Vagina (tissue), 2 donors: ENCODE data around the gene TAMALIN. TPM values are rescaled to one million over a fixed set of nuclear protein-coding genes. Genes with fewer than 3 reads are reported as not detected.

Experiments
- DNase-seq, 2 donors: peaks; one replicate each; pipeline ENCODE4 v3.0.0-alpha.2; 2017; ENCODE audit errors: extremely low spot score in 2 of 2
- H3K27ac ChIP-seq: fragments of 200-600 bp; sonication (generic); one replicate; pipeline ENCODE4 v1.5.1; 2019
- H3K27me3 ChIP-seq: fragments of 200-600 bp; sonication (generic); one replicate; pipeline ENCODE4 v1.5.1; 2019
- H3K36me3 ChIP-seq, 2 donors: fragments of 200-600 bp; sonication (generic); one replicate each; pipeline ENCODE4 v1.5.1; 2017 to 2019
- H3K4me1 ChIP-seq: fragments of 200-600 bp; sonication (generic); one replicate; pipeline ENCODE4 v1.5.1; 2019
- H3K4me3 ChIP-seq, 2 donors: fragments of 200-600 bp; sonication (generic); 1 replicate in 1 of 2; 2 replicates in 1 of 2; pipeline ENCODE4 v1.5.1; 2016 to 2019
- H3K9me3 ChIP-seq: fragments of 200-600 bp; sonication (generic); one replicate; pipeline ENCODE4 v1.5.1; 2019
- POLR2A ChIP-seq, 2 donors: fragments of 450-650 bp; IDR thresholded peaks; one replicate each; pipeline ENCODE4 v1.6.1; 2017; ENCODE audit warnings: antibody characterized with exemption in 2 of 2, mild to moderate bottlenecking in 2 of 2, moderate library complexity in 2 of 2
- POLR2AphosphoS5 ChIP-seq, 2 donors: sonication (generic); formaldehyde crosslinking; IDR thresholded peaks; one replicate each; pipeline ENCODE4 v1.9.0; 2017; ENCODE audit warnings: antibody characterized with exemption in 2 of 2, mild to moderate bottlenecking in 2 of 2, low read depth in 1 of 2; ENCODE audit not compliant: insufficient read depth in 1 of 2
- intact Hi-C: fragments of 100-400 bp; cut with DNase I; formaldehyde crosslinking; loops from one replicate; pipeline ENCODE4 v1.15.1; 2023
- total RNA-seq: library from RNA; depleted of rRNA; stranded (reverse); fragments of >200 nt; gene quantifications from one replicate; pipeline ENCODE4 v1.2.3, GENCODE V29; 2016
- TF ChIP-seq, protein P1 (sequence below), 3 experiments: fragments of 450-650 bp in 2 of 3; fragments of 200-600 bp in 1 of 3; sonication (generic) in 1 of 3; IDR thresholded peaks; one replicate each; pipeline ENCODE4 v1.5.1; 2017 to 2019; ENCODE audit warnings: antibody characterized with exemption in 3 of 3, mild to moderate bottlenecking in 2 of 3, moderate library complexity in 2 of 3

The TAMALIN gene
- 47.1 TPM for total RNA-seq

GRCh38 chr12:52006726-52007157, at the start of gene TAMALIN:
Gene TAMALIN (plus strand): TSS chr12:52006946. CDS start chr12:52007020, 74 bp downstream.
- H3K9me3 ChIP-seq, result no peaks in the 10 kb centered on the region
- no peak for DNase-seq
- TF ChIP-seq, protein P1, sequence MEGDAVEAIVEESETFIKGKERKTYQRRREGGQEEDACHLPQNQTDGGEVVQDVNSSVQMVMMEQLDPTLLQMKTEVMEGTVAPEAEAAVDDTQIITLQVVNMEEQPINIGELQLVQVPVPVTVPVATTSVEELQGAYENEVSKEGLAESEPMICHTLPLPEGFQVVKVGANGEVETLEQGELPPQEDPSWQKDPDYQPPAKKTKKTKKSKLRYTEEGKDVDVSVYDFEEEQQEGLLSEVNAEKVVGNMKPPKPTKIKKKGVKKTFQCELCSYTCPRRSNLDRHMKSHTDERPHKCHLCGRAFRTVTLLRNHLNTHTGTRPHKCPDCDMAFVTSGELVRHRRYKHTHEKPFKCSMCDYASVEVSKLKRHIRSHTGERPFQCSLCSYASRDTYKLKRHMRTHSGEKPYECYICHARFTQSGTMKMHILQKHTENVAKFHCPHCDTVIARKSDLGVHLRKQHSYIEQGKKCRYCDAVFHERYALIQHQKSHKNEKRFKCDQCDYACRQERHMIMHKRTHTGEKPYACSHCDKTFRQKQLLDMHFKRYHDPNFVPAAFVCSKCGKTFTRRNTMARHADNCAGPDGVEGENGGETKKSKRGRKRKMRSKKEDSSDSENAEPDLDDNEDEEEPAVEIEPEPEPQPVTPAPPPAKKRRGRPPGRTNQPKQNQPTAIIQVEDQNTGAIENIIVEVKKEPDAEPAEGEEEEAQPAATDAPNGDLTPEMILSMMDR (IDR thresholded peaks at IDR 0.05), result no peak
- TF ChIP-seq POLR2AphosphoS5 (IDR thresholded peaks at IDR 0.05; ENCODE audit: insufficient read depth in 1 of 2, low read depth in 1 of 2), result no peak
- TF ChIP-seq POLR2A (IDR thresholded peaks at IDR 0.05), result peak in 1 of 2 donors; percentile 95
- H3K27ac ChIP-seq, result peak within 1 kb of the TSS; percentile 96
- no peaks in the 10 kb centered on the region for H3K36me3 ChIP-seq
- intact Hi-C loops, result no loop called here
- peaks cover 53% of the 10 kb centered on the region for H3K4me1 ChIP-seq
- H3K4me3 ChIP-seq, result peak within 1 kb of the TSS; percentile 87 to 100
- no peaks in the 10 kb centered on the region for H3K27me3 ChIP-seq

GRCh38 chr12:51958542-51958941, 48.2 kb upstream of the TAMALIN start:
- Histone ChIP-seq H3K27me3 (no peaks in the 10 kb centered on the region), H3K36me3 (no peaks in the 10 kb centered on the region), H3K9me3 (no peaks in the 10 kb centered on the region), H3K4me3 (no peak overlapping the region), H3K4me1 (peaks cover 77% of the 10 kb centered on the region), H3K27ac (no peak overlapping the region)
- TF ChIP-seq, protein P1 (IDR thresholded peaks at IDR 0.05), result no peak
- TF ChIP-seq POLR2AphosphoS5 (IDR thresholded peaks at IDR 0.05; ENCODE audit: insufficient read depth in 1 of 2, low read depth in 1 of 2) (no peak), POLR2A (IDR thresholded peaks at IDR 0.05) (no peak)
- intact Hi-C loops, result no loop called here
- no peak for DNase-seq

DNA sequence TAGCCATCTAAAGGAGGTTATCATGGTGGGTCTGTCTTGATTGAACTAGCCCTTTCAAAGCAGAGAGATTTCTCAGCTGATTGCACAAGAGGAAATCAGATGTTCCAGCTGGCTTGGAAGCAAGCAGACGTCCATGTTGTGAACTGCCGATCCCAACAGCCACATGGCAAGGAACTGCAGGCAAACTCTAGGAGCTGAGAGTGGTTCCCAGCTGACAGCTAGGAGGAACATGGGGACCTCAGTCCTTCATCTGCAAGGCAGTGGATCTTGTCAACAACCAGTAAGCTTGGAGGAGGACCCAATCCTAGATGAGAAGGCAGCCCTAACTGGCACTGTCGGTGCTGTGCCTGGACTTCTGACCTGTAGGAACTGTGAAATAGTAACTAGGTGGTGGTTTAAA, 47.5 kb upstream of the TAMALIN start:
- no peak for TF ChIP-seq POLR2A (IDR thresholded peaks at IDR 0.05)
- TF ChIP-seq, protein P1 (IDR thresholded peaks at IDR 0.05), result no peak
- peak in 1 of 2 donors; percentile 15 for TF ChIP-seq POLR2AphosphoS5 (IDR thresholded peaks at IDR 0.05; ENCODE audit: insufficient read depth in 1 of 2, low read depth in 1 of 2)
- Histone ChIP-seq H3K27me3 (no peaks in the 10 kb centered on the region), H3K9me3 (no peaks in the 10 kb centered on the region), H3K4me3 (no peak overlapping the region), H3K36me3 (no peaks in the 10 kb centered on the region), H3K27ac (no peak overlapping the region), H3K4me1 (peaks cover 71% of the 10 kb centered on the region)
- intact Hi-C loops, result no loop called here
- no peak for DNase-seq

- Histone ChIP-seq H3K36me3 (no peaks in the 10 kb centered on the region), H3K4me1 (peaks cover 64% of the 10 kb centered on the region), H3K4me3 (no peak overlapping the region), H3K9me3 (no peaks in the 10 kb centered on the region), H3K27me3 (no peaks in the 10 kb centered on the region), H3K27ac (no peak overlapping the region)
- DNase-seq, result no peak
- intact Hi-C loops, result no loop called here
- TF ChIP-seq POLR2A (IDR thresholded peaks at IDR 0.05), result no peak
- TF ChIP-seq, protein P1 (IDR thresholded peaks at IDR 0.05), result no peak
- TF ChIP-seq POLR2AphosphoS5 (IDR thresholded peaks at IDR 0.05; ENCODE audit: insufficient read depth in 1 of 2, low read depth in 1 of 2), result no peak
Observed at GRCh38 chr12:51959921-51960320, 46.8 kb upstream of the TAMALIN start.

- Histone ChIP-seq H3K4me1 (peaks cover 58% of the 10 kb centered on the region), H3K9me3 (no peaks in the 10 kb centered on the region), H3K27me3 (no peaks in the 10 kb centered on the region), H3K27ac (no peak overlapping the region), H3K36me3 (no peaks in the 10 kb centered on the region), H3K4me3 (no peak overlapping the region)
- no peak for DNase-seq
- intact Hi-C loops, result no loop called here
- TF ChIP-seq POLR2A (IDR thresholded peaks at IDR 0.05) (no peak), POLR2AphosphoS5 (IDR thresholded peaks at IDR 0.05; ENCODE audit: insufficient read depth in 1 of 2, low read depth in 1 of 2) (no peak)
- TF ChIP-seq, protein P1 (IDR thresholded peaks at IDR 0.05), result no peak
Observed at GRCh38 chr12:51960488-51960887, 46.3 kb upstream of the TAMALIN start.
